ENCODE measurements around the gene BLTP3B. TPM values are rescaled to one million over a fixed set of nuclear protein-coding genes. Genes with fewer than 3 reads are reported as not detected.

Gene BLTP3B
- total and polyA plus RNA-seq, 2 donors, result 16.5 to 54.8 TPM

- Histone ChIP-seq H3K36me3 (ENCODE audit: insufficient read depth) (no peaks in the 10 kb centered on the region), H3K4me1 (ENCODE audit: insufficient read depth) (no peaks in the 10 kb centered on the region), H3K4me3 (ENCODE audit: low read depth, low read length) (no peak overlapping the region), H3K27ac (ENCODE audit: low read depth) (no peak overlapping the region)
- DNase-seq (ENCODE audit: extremely low spot score), result no peak
Measured at GRCh38 chr12:100114574-100114973, 28.1 kb downstream of the BLTP3B start.

- 96% methylated on average over 4 of the region's 4 CpGs for WGBS
Measured at GRCh38 chr12:100110276-100110675, 32.4 kb downstream of the BLTP3B start.

GRCh38 chr12:100106861-100107260 is 35.8 kb downstream of the BLTP3B start:
- peaks cover under 1% of the 10 kb centered on the region for H3K36me3 ChIP-seq (ENCODE audit: insufficient read depth)
- H3K4me3 ChIP-seq (ENCODE audit: low read depth, low read length), result no peak overlapping the region
- no peak overlapping the region for H3K27ac ChIP-seq (ENCODE audit: low read depth)
- WGBS, result 92% methylated on average over 6 of the region's 6 CpGs
- H3K4me1 ChIP-seq (ENCODE audit: insufficient read depth), result no peaks in the 10 kb centered on the region
- no peak for DNase-seq (ENCODE audit: extremely low spot score)

More at GRCh38 chr12:100110276-100110675, 32.4 kb downstream of the BLTP3B start:
- H3K4me1 ChIP-seq (ENCODE audit: insufficient read depth), result no peaks in the 10 kb centered on the region
- H3K4me3 ChIP-seq (ENCODE audit: low read depth, low read length), result no peak overlapping the region
- H3K27ac ChIP-seq (ENCODE audit: low read depth), result no peak overlapping the region
- H3K36me3 ChIP-seq (ENCODE audit: insufficient read depth), result no peaks in the 10 kb centered on the region
- no peak for DNase-seq (ENCODE audit: extremely low spot score)

GRCh38 chr12:100105661-100106060 is 37.0 kb downstream of the BLTP3B start:
- DNase-seq (ENCODE audit: extremely low spot score), result no peak
- peaks cover 3% of the 10 kb centered on the region for H3K36me3 ChIP-seq (ENCODE audit: insufficient read depth)
- WGBS, result 97% methylated on average over 4 of the region's 4 CpGs
- H3K27ac ChIP-seq (ENCODE audit: low read depth), result no peak overlapping the region
- H3K4me3 ChIP-seq (ENCODE audit: low read depth, low read length), result no peak overlapping the region
- H3K4me1 ChIP-seq (ENCODE audit: insufficient read depth), result no peaks in the 10 kb centered on the region

- Histone ChIP-seq H3K4me3 (ENCODE audit: low read depth, low read length) (no peak overlapping the region), H3K36me3 (ENCODE audit: insufficient read depth) (peaks cover 7% of the 10 kb centered on the region), H3K4me1 (ENCODE audit: insufficient read depth) (no peaks in the 10 kb centered on the region), H3K27ac (ENCODE audit: low read depth) (no peak overlapping the region)
- 76% methylated on average over 3 of the region's 3 CpGs for WGBS
- no peak for DNase-seq (ENCODE audit: extremely low spot score)
Measured at GRCh38 chr12:100101000-100101399, 41.7 kb downstream of the BLTP3B start.

Small RNA genes within 50 kb of the gene (small RNA-seq; reads per million reads assigned to genes)
- gene MIR1827, result not detected
- not detected for gene RN7SL176P

Other genes starting within 250 kb of the BLTP3B start
- gene ANKS1B, start 157.9 kb downstream of the BLTP3B start, total RNA-seq, result 43.7 TPM
- 4.9 TPM for gene ANKS1B, start 157.9 kb downstream of the BLTP3B start, polyA plus RNA-seq
- 31.8 TPM for gene ACTR6, start 57.9 kb upstream of the BLTP3B start, total RNA-seq
- 23.5 TPM for gene ACTR6, start 57.9 kb upstream of the BLTP3B start, polyA plus RNA-seq
- 3.4 TPM for gene DEPDC4, start 124.2 kb upstream of the BLTP3B start, total RNA-seq
- 0.92 TPM for gene DEPDC4, start 124.2 kb upstream of the BLTP3B start, polyA plus RNA-seq
- 88.5 TPM for gene SCYL2, start 124.3 kb upstream of the BLTP3B start, total RNA-seq
- 22.2 TPM for gene SCYL2, start 124.3 kb upstream of the BLTP3B start, polyA plus RNA-seq
- 0.95 TPM for gene SLC17A8, start 214.2 kb upstream of the BLTP3B start, total RNA-seq
- gene SLC17A8, start 214.2 kb upstream of the BLTP3B start, polyA plus RNA-seq, result 0.05 TPM

Data from urinary bladder (tissue), 4 donors.